T follicular helper cell (primary cell): Measurements from ENCODE around the gene KLHL41.

Source experiments
- DNase-seq: peaks from one replicate; pipeline ENCODE4 v3.0.0-alpha.2; 2020; ENCODE audit warnings: low read depth
- total RNA-seq, 2 experiments: gene quantifications; one replicate each; lab custom pipeline; 2026; lab: John Stamatoyannopoulos, UW

KLHL41 gene
- 0.04 to 0.18 reads per million in 2 experiments for total RNA-seq

DNA sequence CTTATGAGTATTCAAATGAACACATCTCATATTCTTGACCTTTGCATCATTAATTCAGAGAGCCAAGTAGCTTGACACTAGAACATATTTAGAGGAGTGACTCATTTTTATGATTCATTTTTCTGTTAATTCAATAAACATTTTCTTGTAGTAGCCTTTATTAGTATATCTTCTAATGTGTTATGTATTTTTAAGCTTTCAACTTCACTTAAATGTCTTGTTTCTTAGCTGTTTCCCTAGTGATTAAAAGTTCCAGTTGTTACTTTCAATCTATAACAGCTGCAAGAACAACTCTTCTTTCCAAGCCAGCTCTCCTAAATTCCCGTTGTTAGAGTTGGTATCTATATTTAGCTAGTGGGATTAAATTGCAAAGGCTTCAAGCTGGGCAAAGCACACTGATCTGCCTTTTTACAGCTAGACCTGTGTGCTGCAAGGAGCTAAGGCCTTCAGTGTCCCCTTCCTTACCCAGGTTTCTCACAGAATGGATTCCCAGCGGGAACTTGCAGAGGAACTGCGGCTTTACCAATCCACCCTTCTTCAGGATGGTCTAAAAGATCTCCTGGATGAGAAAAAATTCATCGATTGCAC lies at the start of gene KLHL41:
TSS of gene KLHL41 (plus strand) at position 405 of the 588 bp plus-strand sequence. CDS start at position 482, 77 bp downstream.
- no peak for DNase-seq

DNA sequence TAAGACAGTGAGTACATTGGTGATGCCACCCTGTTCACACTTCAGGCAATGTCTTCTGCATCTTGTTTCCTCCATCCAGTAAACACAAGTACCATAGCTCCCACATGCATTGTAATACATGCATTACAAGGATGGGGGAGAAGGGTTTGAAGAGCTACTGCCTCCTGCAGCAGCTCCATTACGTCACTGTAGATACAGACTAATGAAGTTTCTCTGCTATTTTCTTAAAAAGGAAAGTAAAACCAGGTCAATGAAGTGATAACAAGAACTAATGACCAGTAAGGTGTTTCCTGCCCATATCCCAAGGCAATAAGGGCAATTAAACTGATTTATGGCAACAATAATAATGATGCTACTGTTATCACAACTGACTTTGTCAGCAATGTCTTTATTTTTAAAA lies 48.4 kb upstream of the KLHL41 start:
- no peak for DNase-seq

DNA sequence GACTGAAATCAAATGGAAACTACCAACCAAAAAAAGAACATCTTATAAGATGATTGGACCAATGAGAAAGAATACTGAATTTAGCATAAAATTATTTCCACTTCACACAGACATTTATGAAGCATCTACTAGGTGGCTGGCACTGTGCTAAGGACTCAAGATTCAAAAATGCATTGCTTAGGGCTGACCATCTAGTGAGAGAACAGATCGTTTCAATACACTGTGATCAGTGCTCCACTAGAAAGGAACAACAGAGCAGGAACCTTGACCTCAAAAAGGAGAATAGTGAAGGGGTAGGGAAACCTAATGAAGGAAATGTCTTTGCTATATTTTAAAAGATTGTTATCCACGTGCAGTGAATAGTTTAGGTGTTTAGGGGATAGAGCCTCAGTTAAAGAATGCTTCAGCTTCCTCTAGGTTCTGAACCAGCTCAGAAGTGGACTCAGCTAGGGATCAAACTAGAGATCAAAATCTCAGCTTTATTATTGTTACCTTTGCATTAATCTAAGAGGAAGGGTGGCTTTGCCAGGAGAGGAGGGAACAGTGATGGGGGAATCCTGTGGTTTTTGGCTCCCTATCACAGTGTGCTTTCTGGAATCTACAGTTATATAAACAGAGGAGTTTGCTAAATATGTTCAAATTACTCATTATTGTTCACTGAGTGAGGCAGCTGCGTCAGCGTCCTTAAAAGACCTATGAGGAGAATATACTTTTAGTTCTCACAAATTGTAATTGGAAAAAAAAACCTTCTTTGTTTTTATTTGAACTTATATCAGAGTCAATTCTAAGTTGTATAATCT lies 46.4 kb upstream of the KLHL41 start:
- no peak for DNase-seq

DNA sequence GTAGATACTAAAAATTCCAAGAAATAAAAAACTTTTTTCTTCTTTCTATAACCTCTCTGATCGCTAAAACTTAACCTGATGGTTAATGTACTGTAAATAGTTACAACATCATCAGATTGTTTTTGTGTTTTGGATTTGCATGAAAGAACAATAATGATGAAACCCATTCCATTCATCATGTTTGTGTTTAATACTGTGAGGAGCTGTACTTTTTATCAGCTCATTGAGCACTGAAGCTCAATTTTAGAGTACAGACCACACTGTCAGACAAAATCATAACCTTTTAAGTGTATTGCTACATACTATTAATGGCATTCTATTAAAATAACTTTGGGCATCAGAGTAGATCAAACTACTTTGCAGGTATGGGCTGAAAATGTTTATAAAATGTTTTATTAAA lies 45.0 kb upstream of the KLHL41 start:
- no peak for DNase-seq

DNA sequence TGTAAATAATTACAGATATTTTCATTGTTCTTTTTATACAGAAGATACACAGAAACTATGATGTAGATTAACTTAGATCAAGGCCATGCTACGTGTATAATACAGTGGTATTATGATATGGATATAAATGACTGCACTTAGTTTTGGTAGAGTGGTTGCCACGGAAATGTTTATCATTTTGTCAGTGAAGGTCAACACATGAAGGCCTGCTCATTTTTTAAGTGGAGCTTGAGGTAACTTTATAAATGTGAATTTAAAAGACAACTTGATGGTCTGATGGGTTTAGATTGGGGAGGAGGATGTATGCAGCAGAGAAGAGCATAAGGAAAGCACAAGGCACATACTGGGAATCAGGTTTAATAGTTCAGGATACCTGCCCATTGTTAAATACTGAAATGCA lies 44.6 kb upstream of the KLHL41 start:
- DNase-seq: no peak

DNA sequence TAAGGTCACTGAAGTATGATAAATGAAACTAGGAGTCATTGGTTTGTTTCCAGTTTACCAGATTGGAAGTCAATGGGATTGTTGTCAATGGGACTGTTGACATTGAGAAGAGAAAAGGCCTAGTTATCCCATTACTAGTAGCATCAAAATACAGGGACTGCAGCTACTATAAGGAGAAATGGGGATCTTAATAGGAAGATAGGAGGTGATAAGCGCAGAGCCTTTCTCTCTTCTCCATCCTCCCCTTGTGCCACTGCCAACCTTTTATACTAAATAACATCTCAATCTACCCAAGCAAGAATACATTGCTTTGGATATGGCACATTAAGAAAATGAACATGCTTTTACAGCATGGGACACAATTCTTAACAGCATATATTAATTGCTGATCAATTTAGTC lies 40.7 kb upstream of the KLHL41 start:
- no peak for DNase-seq

DNA sequence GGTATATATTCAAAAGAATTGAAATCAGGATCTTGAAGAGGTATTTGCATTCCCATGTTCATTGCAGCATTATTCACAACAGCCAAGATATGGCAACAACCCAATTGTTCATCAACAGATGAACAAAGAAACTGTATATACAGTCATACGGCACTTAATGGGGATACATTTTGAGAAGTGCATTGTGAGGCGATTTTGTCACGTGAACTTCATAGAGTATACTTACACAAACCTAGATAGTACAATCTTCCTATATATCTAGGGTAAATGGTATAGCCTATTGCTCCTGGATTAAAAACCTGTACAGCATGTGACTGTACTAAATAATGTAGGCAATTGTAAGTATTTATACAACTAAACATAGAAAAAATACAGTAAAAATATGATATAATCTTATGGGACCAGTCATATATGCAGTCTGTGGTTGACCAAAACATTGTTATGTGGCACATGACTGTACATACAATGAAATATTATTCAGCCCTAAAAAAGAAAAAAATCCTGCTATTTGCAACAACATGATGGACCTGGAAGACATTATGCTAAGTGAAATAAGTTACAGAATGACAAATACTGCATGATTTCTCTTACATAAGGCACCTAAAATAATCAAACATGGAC lies 39.4 kb upstream of the KLHL41 start:
- no peak for DNase-seq

DNA sequence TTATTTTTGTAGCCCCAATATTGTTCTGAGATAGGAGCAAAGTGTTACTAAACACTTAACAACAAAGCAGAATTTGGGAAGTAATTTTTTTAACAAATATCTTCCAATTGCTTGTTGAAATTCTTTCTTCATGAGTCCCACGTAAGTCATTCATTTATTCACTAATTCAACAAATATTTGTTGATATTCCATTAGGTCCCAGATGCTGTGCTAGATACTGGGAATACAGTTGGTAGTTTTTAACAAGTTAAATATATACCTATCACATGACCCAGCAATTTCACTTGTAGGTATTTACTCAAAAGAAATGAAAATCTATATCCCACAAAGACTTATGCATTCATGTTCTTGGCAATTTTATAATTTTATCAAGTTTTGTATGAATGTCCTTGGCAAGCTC lies 37.3 kb upstream of the KLHL41 start:
- DNase-seq: no peak

DNA sequence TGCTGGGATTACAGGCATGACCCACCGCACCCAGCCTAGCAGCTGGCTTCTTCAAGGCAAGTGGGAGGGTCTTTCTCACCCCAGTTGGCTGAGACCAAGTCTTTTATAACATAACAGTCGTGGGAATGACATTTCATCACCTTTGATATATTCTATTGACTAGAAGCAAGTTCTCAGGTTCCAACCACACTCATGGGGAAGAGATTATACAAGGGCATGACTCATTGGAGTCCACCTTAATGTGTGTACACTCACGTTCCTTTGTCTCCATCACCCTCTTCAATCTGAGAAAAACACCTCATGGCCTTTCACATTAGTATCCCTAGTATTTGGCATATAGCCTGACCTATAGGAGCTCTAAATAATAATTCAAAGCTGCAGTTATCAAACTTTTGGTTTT lies 33.0 kb upstream of the KLHL41 start:
- DNase-seq: no peak

DNA sequence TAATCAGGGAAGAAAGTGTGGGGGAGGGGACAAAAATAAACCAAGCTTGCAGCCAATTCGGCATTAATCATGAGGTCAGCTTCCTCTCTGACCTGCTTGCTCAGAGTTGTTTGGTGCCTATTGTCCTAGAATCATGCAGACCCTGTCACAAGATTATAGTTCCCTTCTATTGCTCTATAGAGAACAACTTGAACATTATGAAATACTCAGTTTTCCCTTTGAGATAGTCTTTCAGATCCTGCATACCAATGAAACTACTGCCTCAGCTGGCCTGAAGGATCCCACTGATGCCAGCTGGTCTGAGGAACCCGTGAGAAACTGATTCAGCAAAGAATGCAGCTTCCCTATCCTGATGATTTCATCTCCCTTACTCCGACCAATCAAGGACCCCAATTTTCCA lies 31.2 kb upstream of the KLHL41 start:
- no peak for DNase-seq

DNA sequence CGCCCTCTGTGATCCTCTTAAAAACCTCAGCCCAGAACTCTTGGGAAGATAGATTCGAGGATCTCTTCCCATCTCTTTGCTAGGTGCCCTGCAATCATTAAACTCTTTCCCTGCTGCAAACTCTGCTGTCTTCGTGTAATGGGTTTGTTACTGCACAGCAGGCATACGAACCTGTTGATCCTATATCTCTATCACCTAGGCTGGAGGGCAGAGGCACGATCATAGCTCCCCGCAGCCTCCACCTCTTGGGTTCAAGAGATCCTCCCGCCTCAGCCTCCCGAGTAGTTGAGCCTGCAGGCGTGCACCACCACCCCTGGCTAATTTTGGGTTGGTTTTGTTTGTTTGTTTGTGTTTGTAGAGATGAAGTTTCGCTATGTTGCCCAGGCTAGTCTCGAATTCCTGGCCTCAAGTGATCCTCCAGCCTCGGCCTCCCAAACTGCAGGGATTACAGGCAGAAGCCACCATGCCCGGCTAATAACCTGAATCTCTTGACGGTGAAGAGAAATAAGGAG lies 30.7 kb upstream of the KLHL41 start:
- DNase-seq: no peak

DNA sequence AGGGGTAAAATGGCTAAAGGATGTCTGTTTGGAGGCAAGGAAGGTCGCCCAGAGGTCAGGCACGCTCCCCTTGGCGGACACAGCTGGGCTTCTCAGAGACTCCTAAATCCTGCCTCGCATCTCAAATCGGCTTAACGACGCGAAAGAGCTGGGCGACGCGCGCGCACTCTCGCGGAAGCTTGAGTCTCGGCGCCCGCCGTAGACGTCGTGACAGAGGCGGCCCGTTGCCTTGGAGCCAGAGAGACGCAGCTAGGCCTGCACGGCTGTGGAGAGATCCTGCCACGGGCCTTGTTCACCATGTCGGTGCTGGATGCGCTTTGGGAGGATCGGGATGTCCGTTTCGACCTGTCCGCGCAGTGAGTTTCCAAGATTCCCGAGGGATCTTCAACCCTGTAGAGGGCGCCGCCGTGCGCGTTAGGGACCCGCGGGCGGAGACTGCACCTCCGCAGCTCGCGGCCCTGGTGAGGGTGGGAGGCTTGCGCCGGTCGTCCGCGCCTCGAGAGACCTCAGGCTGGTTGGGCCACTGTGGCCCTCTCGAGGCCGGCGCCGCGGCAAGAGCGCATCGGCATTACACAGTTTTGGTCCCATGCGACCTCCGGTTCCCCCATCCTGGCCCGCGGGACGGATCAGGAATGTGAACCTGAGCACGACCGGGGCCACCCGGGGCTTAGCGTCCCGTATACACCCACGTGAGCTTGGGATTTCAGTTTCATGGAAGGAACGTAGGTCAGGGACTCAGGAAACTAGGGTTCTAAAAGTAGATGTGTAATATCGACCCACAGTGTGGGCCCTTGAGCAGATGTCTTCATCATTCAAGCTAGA lies 30.0 kb upstream of the KLHL41 start, which contains the start of gene BBS5:
TSS of gene BBS5 (plus strand) at position 238 of the 822 bp plus-strand sequence. CDS start at position 298, 60 bp downstream.
- peak; percentile 42 for DNase-seq

DNA sequence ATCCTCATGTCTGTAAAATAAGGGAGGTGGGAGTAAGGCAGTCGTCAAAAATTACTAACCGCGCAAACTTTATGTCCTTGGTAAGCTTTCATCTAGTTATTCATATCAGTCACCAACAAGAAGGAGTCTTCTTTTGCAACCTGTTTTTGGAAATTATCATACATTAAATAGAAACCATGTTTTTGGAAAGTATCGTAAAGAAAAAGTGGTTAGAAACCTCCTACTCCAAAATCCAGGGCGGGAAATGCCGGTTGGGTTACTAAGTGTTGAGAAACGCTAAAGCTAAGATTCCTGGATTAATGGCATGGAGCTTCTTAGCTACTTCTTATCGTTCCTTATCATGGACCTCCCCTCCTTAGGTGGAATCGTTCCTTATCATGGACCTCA lies 29.4 kb upstream of the KLHL41 start:
- DNase-seq: no peak

DNA sequence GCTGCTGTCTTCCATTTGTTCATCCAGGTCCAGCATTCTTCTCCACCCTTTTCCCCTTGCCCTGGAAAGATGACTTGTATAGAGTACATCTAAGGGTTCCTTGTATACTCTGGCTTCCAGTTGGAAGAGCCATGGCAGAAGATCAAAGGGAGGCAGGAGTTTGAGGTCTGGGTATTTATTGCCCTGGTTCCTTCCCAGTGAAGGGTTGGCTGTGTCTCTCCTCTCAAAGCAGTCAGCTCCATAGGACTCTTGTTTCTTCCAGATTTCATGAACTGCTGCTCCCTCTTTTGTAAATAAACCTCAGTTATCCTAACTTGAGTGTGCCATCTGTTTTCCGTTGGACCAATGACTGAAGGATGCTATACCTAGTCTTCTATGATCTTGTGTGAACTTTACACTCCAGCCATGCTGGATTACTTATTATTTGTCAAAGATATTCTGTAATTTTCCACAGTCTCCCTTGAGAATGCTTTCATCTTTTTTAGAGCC lies 23.8 kb upstream of the KLHL41 start:
- DNase-seq: no peak

DNA sequence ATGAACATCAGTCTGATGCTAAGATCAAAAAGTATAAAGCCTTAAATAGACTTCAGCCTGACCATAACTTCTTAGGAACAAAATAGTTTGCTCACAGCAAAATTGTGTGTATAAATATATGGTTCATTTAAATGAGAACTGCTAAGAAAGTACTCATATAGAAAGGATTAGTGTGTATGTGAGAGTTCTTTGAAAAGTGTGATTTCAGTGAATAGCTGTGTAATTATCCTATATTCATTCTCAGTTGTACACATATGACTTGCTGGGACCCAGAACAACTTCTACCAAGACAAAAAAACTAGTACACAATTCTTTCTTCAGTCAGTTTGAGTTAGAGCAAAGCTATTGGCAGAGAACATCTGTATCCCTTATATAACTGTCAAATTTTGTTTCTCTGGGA lies 23.0 kb upstream of the KLHL41 start:
- no peak for DNase-seq

DNA sequence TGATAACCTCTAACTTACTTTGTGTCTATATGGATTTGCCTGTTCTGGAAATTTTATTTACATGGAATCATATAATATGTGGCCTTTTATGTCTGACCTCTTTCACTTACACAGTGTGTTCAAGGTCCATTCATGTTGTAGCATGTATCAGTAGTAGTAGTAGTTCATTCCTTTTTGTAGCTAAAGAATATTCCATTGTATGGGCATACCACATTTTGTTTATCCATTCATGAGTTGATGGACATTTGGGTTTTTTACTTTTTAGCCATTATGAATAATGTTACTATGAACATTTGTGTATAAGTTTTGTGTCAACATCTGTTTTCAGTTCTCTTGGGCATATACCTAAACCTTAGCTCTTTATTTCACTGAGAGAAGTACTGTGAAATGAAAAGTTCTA lies 18.7 kb upstream of the KLHL41 start:
- no peak for DNase-seq

DNA sequence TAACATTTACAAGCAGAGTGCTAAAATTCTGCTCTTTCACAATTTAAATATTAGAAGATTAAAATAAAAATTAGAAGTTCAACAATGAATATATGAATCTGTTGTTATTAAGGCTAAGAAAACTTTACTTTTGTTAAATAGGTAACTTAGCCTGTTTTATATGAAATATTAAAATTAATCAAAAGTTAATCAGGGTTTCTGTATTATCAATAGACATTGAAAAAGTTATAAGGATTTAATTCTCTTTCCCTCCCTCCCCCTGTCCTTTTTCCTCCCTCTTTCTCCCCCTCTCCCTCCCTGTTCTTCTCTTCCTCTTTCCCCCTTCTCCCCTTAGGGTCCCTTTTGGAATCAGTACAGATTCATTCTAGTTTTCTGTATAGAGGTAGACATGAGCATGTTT lies 18.1 kb upstream of the KLHL41 start:
- DNase-seq: no peak

DNA sequence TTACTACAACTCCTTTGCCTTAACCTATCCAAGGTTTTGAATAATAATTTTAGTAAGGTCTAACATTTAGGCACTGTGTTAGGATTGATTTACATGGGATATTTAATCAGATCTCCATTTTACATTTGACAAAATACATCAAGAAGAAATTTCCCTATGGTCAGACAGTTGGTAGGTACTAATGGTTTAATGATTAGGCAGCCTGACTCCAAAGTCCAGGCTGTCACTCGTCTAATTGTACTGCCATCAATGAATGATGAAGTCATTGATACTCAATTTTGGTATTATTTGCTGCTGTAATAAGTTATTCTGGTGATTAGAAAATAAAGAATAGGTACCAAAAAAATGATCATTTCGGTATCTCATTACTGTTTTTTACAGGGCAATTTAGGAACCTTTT lies 16.1 kb upstream of the KLHL41 start:
- no peak for DNase-seq

DNA sequence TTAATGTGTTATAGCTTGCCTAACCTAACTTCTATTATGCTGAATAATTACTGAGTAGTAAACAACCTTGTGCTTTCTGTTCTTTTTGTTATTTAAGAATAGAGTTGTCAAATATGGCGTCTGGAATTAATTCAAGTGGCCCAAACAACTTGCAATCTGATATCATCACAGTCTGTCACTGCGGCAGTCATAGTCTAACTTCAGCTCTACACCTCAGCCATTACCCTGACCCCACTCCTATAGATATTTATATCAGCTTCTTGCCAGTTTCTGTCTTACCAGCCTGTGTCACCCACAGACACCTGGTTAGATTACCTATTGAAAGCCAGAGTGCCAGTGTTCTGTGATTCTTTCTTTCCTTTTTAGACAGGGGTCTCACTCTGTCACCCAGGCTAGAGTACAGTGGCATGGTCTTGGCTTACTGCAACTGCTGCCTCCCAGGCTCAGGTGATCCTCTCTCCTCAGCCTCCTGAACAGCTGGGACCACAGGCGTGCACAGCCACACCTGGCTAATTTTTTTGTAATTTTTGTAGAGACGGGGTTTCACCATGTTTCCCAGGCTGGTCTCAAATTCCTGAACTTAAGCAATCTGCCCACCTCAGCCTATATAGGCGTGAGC lies 14.1 kb upstream of the KLHL41 start:
- DNase-seq: no peak

DNA sequence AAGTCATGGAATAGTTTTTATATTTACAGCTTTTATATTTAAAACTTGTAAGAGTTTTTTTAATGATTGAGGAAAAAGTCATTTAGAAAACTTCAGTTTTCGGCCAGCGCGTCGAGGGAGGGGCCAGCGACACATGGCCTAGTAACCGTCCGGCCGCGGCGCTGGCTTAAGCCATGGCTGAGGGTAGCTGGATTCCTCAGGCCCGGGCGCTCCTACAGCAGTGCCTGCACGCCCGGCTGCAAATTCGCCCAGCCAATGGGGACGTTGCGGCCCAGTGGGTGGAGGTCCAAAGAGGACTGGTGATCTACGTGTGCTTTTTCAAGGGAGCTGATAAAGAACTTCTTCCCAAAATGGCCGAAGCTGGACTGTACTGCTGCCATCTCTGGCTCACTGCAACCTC lies 4.9 kb upstream of the KLHL41 start:
- DNase-seq: no peak

DNA sequence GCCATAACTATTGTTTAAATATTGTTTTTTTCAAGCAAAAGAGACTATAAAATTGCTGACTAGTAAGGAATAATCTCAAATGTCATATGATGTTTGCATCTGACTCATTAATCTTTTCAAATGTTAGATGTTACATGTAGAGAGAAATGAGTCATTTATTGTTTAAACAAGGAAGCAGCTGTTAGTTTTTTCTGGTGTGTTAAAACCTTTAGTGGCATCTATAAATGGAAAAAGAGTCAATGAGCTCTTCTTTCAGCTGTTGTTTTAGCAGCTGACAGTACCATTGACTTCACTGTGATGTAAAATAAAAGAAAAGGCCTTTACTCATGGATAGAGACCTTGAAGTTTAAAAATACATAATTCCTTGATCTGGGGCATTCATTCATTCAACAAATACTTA lies 1.8 kb upstream of the KLHL41 start:
- no peak for DNase-seq
